ENCODE measurements around the gene CSRP2.

- TF ChIP-seq, protein P1, sequence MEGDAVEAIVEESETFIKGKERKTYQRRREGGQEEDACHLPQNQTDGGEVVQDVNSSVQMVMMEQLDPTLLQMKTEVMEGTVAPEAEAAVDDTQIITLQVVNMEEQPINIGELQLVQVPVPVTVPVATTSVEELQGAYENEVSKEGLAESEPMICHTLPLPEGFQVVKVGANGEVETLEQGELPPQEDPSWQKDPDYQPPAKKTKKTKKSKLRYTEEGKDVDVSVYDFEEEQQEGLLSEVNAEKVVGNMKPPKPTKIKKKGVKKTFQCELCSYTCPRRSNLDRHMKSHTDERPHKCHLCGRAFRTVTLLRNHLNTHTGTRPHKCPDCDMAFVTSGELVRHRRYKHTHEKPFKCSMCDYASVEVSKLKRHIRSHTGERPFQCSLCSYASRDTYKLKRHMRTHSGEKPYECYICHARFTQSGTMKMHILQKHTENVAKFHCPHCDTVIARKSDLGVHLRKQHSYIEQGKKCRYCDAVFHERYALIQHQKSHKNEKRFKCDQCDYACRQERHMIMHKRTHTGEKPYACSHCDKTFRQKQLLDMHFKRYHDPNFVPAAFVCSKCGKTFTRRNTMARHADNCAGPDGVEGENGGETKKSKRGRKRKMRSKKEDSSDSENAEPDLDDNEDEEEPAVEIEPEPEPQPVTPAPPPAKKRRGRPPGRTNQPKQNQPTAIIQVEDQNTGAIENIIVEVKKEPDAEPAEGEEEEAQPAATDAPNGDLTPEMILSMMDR (IDR thresholded peaks at IDR 0.05), result no peak
- no peak for TF ChIP-seq EP300 (IDR thresholded peaks at IDR 0.05)
- no peak for TF ChIP-seq POLR2A (IDR thresholded peaks at IDR 0.05)
Measured at GRCh38 chr12:76916170-76916540, 37.3 kb upstream of the CSRP2 start.

Measured in upper lobe of left lung (tissue), 4 donors.